Measurements from ENCODE around the gene OR10A7.

DNA sequence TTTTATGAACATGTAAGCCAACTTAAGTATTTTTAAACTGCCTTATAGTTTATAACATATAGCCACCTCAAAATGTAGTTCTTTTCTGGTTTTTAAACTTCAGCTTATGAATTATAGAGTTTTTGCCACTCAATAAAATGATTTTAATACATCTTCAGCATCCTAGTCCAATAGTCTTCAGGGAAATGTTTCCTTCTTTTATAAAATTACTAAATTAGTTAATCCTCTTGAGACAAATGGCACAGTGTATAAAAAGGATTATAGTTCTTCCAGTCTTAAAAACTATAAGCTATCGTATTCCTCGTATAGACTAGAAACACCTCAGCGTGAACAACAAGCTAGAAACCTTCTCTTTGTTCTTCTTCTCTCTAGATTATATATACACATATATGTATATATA lies 23.5 kb downstream of the OR10A7 start, which contains the start of gene OR6C74:
- TF ChIP-seq POLR2AphosphoS5 (IDR thresholded peaks at IDR 0.05; ENCODE audit: low read depth, low read length) (no peak), POLR2A (IDR thresholded peaks at IDR 0.05; ENCODE audit: low read depth, low read length) (no peak)

All from GM12892 (cell line).